Smooth muscle cell (in vitro differentiated cells): ENCODE measurements around the gene DGCR6L. TPM values are rescaled to one million over a fixed set of nuclear protein-coding genes. Genes with fewer than 3 reads are reported as not detected.
"Not testable (repeated sequence)": the region's sequence is repeated elsewhere in the genome, so short reads cannot be mapped to it uniquely, and the experiment has no call there.

Experiments
- DNase-seq: peaks from one replicate; lab custom pipeline; 2025; ENCODE audit not compliant: unreplicated experiment; lab: John Stamatoyannopoulos, UW
- H2AFZ ChIP-seq: fragments of 200-600 bp; sonication (generic); 2 replicates; pipeline ENCODE4 v1.6.0; 2016; ENCODE audit warnings: antibody characterized with exemption, low read depth, mild to moderate bottlenecking
- H3F3A ChIP-seq: fragments of 200-600 bp; sonication (generic); 2 replicates; pipeline ENCODE4 v1.6.0; 2017; ENCODE audit warnings: antibody characterized with exemption, low read depth
- H3K27ac ChIP-seq: fragments of 200-600 bp; sonication (generic); 2 replicates; pipeline ENCODE4 v1.5.1; 2016; ENCODE audit warnings: low read depth, mild to moderate bottlenecking
- H3K27me3 ChIP-seq: fragments of 200-600 bp; sonication (generic); 2 replicates; pipeline ENCODE4 v1.6.1; 2016; ENCODE audit warnings: low read depth, mild to moderate bottlenecking
- H3K36me3 ChIP-seq: fragments of 200-600 bp; sonication (generic); 2 replicates; pipeline ENCODE4 v1.5.1; 2016; ENCODE audit warnings: low read depth
- H3K4me1 ChIP-seq: fragments of 200-600 bp; sonication (generic); 2 replicates; pipeline ENCODE4 v1.5.1; 2016; ENCODE audit warnings: low read depth
- H3K4me2 ChIP-seq: fragments of 200-600 bp; sonication (generic); 2 replicates; pipeline ENCODE4 v1.6.0; 2016; ENCODE audit warnings: mild to moderate bottlenecking
- H3K4me3 ChIP-seq: fragments of 200-600 bp; sonication (generic); 2 replicates; pipeline ENCODE4 v1.5.1; 2016; ENCODE audit warnings: mild to moderate bottlenecking
- H3K79me2 ChIP-seq: fragments of 200-600 bp; sonication (generic); 2 replicates; pipeline ENCODE4 v1.6.0; 2016; ENCODE audit warnings: low read depth, mild to moderate bottlenecking
- H3K9ac ChIP-seq: fragments of 200-600 bp; sonication (generic); 2 replicates; pipeline ENCODE4 v1.6.0; 2016; ENCODE audit warnings: low read depth
- H3K9me3 ChIP-seq: fragments of 200-600 bp; sonication (generic); replicated peaks from 2 replicates; pipeline ENCODE4 v1.5.1; 2016; ENCODE audit warnings: low read depth
- H4K20me1 ChIP-seq: fragments of 200-600 bp; sonication (generic); 2 replicates; pipeline ENCODE4 v1.6.0; 2016; ENCODE audit warnings: low read depth
- WGBS: methylation state at CpG from one replicate; pipeline ENCODE4 v1.1.7; 2016; ENCODE audit warnings: low lambda C conversion rate; 5-methylcytosine and 5-hydroxymethylcytosine counted together
- polyA plus RNA-seq: library from polyadenylated mRNA; unstranded; fragments of >200 nt; fragmentation: Nextera tagmentation; extraction: Ambion mirVana; gene quantifications from 2 replicates; pipeline ENCODE4 v1.2.1, GENCODE V29; 2016
- total RNA-seq: library from RNA; depleted of rRNA; stranded (reverse); fragments of >200 nt; gene quantifications from 2 replicates; pipeline ENCODE4 v1.2.3, GENCODE V29; 2014
- TF ChIP-seq, protein P1 (sequence below): fragments of 200-600 bp; sonication (generic); IDR thresholded peaks from 2 replicates; pipeline ENCODE4 v1.5.1; 2017; ENCODE audit warnings: borderline replicate concordance, mild to moderate bottlenecking, antibody characterized with exemption; ENCODE audit not compliant: insufficient read depth, poor library complexity, severe bottlenecking

The DGCR6L gene
- total and polyA plus RNA-seq, 2 experiments from 2014 or later: 30.3 to 77.6 TPM

DNA sequence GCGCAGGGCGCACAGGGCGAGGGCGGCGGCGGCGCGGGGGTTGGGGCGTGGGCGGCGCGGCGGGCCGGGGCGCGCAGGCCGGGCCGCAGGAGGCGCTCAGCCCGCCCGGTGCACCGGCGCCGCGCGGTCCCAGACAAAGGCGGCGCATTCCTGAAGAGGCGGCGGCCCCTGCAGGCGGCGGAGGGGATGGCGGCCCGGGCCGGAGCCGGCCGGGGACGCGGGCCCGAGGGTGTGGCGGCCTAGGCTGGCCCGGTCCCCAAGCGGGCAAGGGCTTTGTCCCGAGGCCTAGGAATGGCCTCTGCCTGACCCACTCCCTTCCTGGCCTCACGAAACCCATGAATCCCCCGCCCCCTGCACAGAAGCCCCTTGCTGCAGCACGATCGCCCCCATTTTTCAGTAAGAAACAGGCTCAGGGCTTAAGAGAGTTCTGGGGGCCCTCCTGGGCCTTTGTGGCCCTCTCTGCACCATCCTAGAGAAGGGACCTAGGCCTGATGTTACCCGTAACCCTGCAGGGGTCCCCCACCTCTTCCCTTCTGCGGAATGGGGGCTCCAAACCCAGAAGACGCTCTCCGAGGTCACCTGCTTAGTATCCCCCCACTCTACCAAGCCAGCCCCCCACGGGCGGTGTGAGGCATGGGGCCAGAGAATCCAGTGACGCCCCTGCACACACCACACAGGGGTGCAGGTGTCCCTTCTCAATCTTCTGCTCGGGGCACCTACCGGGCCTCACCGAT, 51.4 kb downstream of the DGCR6L start, which contains the start of gene RTN4R:
Gene RTN4R, minus strand, starts transcription at position 40 of the 734 bp plus-strand sequence. CDS start 226 bp downstream, outside the sequence.
- H3K36me3 ChIP-seq: no peaks in the 10 kb centered on the region
- no peaks in the 10 kb centered on the region for H3F3A ChIP-seq
- no peak within 1 kb of the TSS for H2AFZ ChIP-seq
- H3K4me3 ChIP-seq: peak within 1 kb of the TSS; percentile 50
- H3K4me2 ChIP-seq: peak within 1 kb of the TSS; percentile 90
- peak; percentile 7 for DNase-seq
- H3K4me1 ChIP-seq: peaks cover 7% of the 10 kb centered on the region
- TF ChIP-seq, protein P1, sequence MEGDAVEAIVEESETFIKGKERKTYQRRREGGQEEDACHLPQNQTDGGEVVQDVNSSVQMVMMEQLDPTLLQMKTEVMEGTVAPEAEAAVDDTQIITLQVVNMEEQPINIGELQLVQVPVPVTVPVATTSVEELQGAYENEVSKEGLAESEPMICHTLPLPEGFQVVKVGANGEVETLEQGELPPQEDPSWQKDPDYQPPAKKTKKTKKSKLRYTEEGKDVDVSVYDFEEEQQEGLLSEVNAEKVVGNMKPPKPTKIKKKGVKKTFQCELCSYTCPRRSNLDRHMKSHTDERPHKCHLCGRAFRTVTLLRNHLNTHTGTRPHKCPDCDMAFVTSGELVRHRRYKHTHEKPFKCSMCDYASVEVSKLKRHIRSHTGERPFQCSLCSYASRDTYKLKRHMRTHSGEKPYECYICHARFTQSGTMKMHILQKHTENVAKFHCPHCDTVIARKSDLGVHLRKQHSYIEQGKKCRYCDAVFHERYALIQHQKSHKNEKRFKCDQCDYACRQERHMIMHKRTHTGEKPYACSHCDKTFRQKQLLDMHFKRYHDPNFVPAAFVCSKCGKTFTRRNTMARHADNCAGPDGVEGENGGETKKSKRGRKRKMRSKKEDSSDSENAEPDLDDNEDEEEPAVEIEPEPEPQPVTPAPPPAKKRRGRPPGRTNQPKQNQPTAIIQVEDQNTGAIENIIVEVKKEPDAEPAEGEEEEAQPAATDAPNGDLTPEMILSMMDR: peak; percentile 56
- no peaks in the 10 kb centered on the region for H3K79me2 ChIP-seq
- 27% methylated on average over 38 of the region's 58 CpGs for WGBS
- no peak within 1 kb of the TSS for H3K27ac ChIP-seq
- no peaks in the 10 kb centered on the region for H4K20me1 ChIP-seq
- no peaks in the 10 kb centered on the region for H3K9me3 ChIP-seq
- no peak within 1 kb of the TSS for H3K9ac ChIP-seq
- H3K27me3 ChIP-seq: no peaks in the 10 kb centered on the region

DNA sequence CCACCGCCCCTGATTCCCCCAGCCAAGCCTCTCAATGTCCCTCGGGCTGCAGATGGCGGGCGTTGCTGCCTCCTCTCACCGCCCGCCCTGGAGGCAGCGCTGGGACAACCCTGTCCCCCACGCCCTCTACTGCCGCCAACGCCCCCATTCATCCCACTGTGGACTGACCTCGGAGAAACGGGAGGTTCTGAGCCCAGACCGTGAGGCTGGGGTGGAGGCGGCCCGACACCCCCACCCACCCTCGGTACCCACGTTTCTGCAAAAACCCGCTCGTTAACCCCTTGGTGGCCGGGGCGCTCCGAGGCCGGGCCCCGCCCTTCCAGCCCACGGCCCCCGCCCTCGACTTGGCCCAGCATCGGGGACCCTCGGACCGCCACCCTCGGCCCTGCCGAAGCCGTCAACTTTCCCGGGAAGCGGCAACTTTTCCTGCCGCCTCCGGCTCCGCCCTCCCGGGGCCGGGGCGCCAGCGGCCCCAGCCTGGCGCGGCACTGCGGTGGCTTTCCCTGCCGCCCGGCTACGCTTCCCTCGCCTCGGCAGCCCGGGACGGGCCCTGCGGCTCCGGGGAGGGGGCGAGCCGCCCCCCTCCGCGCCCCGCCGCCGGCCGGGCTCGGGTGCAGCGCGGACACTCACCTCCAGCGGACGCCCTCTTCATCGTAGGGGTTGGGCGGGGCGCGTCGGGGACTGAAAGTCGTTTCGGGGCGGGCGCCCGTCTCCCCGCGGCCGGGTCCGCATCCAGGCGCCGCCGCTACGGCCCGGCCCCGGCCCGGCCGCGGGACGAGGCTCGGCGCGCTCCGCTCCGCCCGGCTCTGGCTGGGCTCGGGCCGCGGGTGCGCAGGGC, 52.2 kb downstream of the DGCR6L start:
- H3F3A ChIP-seq: no peaks in the 10 kb centered on the region
- H4K20me1 ChIP-seq: no peaks in the 10 kb centered on the region
- no peak for DNase-seq
- peak overlapping the region; percentile 50 for H3K4me3 ChIP-seq
- WGBS: under 1% methylated on average over 30 of the region's 101 CpGs
- H3K4me1 ChIP-seq: peaks cover 7% of the 10 kb centered on the region
- peak overlapping the region; percentile 90 for H3K4me2 ChIP-seq
- H3K79me2 ChIP-seq: no peaks in the 10 kb centered on the region
- no peaks in the 10 kb centered on the region for H3K36me3 ChIP-seq
- TF ChIP-seq, protein P1: no peak
- H2AFZ ChIP-seq: no peak overlapping the region
- no peaks in the 10 kb centered on the region for H3K9me3 ChIP-seq
- no peak overlapping the region for H3K9ac ChIP-seq
- no peak overlapping the region for H3K27ac ChIP-seq
- H3K27me3 ChIP-seq: no peaks in the 10 kb centered on the region

DNA sequence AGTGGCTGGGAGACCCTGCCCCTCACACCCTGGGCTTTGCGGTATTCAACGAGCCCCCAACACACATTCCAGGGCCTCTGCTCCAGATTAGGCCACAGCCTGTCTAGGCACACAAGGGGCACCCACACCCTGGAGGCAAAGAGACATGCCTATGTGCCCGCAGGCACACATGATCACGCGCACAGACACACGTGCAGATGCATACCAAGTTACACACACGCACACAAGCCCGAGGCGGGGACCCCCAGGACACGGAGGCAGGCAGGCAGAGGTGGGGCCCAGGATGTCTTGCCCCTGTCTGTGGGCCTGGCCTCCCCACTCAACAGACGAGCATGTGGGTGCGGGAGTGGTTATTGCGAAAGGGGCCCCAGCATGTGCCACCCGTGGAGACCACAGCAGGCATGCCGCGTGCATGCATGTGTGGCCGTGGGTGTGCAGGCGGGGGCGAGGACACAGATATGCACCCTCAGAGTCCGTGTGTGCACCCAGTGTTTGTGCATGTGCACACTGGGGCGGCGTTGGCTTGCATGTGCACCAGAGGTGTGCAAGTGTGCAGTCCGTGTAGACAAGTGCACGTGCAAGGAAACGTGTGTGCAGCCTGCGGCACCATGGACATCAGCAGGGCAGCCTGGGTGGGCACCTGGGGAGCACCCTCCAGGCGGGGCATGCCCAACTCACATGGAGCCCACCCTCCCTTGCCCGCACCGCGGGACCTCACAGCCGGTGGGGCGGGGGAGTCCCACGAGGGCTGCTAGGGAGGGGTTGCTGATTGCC, 53.0 kb downstream of the DGCR6L start:
- H3K27ac ChIP-seq, H3K9me3 ChIP-seq, H3K79me2 ChIP-seq, H3F3A ChIP-seq, H3K36me3 ChIP-seq, DNase-seq, H3K27me3 ChIP-seq, H3K4me1 ChIP-seq, H2AFZ ChIP-seq, H3K9ac ChIP-seq, H4K20me1 ChIP-seq: not testable (repeated sequence)
- Histone ChIP-seq H3K4me3 (peak overlapping the region; percentile 50), H3K4me2 (peak overlapping the region; percentile 90)
- WGBS: 86% methylated on average over 25 of the region's 33 CpGs

DNA sequence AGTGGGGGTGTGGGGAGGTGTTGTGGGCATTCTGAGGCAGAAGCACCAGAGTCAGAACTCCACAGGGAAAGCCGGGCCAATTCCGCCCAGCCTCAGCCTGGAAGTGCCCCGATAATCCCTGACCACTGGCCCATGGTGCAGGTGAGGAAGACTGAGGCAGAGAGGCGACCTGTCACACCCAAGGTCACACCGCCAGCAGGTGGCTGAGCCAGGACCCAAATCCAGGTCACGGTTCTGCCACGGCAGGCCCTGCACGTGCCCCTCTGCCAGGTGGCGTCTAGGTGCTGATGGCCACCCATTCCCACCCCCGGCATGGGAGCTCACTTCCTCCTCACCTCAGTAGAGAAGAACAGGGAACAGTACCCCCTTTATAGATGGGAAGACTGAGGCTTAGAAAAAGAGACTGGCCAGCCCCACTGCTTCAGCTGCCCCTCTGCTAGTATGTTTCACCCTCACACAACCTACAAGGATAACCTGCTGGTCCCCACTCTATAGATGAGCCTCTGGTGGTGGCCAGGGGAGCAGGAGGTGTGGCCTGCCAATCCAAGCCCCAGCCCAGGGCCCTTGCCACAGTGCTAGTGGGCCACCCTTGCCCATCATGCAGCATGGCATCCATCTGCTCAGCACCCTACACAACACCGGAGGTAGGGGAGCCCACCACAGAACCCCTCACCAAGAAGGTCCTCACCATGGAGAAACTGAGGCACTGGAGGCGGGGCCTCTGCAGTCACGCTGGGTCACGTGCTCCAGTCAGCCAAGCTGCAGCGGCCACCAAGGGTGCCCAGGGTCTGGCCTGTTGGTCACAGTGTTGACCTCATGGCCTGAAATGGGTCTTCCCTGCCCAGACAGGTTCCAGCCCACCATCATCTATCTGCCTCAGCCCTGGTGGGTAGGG, 53.8 kb downstream of the DGCR6L start:
- H3K4me2 ChIP-seq, H3K4me3 ChIP-seq, H4K20me1 ChIP-seq, H3F3A ChIP-seq, H3K9me3 ChIP-seq, H3K27me3 ChIP-seq, H3K79me2 ChIP-seq, DNase-seq, H3K27ac ChIP-seq, H2AFZ ChIP-seq, H3K9ac ChIP-seq, H3K4me1 ChIP-seq, H3K36me3 ChIP-seq: not testable (repeated sequence)
- 95% methylated on average over 15 of the region's 15 CpGs for WGBS
